Choroid plexus epithelial cell (primary cell): Measurements from ENCODE around the gene GK.

Source experiments
- DNase-seq: peaks from one replicate; pipeline ENCODE4 v3.0.0-alpha.2; 2010; ENCODE audit warnings: low read depth
- H3K4me3 ChIP-seq: 2 replicates; pipeline ENCODE4 v1.5.1; 2011; ENCODE audit warnings: low read depth, mild to moderate bottlenecking, control low read depth, low read length, moderate library complexity
- CTCF ChIP-seq: conservative IDR thresholded peaks from 2 replicates; pipeline ENCODE4 v1.5.1; 2011; ENCODE audit warnings: low read depth, mild to moderate bottlenecking, control low read depth, inconsistent platforms, low read length, moderate library complexity

Gene GK

GRCh38 chrX:30653415-30654131, at the start of gene GK:
TSS of gene GK (plus strand) at chrX:30653423. CDS start at chrX:30653538, 115 bp downstream.
- H3K4me3 ChIP-seq = peak within 1 kb of the TSS; percentile 74
- DNase-seq = no peak
- no peak for TF ChIP-seq CTCF

DNA sequence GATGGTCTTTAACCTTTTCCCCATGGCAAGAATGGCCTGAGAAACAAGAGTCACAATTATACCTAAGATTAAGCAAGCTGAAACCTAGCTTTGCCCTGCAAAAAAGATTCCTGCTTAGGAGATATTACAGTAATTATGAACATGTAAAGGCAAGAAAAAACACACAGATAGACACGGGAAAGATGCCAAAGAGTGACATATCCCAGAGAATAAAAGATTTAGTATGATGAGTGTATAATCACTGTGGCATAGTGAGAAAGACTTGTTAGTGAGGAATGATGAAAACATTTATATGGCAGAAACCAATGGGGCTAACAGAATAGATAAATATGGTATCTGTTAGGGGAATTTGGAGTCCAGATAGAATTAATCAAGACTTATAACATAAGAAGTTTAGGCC, 46.1 kb upstream of the GK start:
- no peak for DNase-seq
- no peak overlapping the region for H3K4me3 ChIP-seq
- no peak for TF ChIP-seq CTCF

DNA sequence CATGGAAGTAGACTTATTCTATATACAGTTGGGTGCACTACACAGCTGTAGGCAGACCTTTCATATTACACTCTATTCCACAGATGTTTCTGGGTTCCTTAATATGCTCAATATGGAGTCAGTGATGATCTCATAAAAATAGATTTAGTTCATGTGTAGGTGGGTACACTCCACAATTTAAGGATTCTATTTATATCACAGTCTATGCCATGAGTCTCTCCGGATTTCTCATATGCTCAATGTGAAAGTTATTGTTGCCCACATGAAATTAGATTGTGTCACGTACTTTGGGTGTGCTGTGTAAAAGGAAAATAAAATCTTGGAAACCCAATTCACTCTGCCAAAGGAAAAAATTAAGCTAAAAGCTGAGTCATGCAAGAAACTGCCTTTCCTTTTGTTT, 43.2 kb upstream of the GK start:
- no peak overlapping the region for H3K4me3 ChIP-seq
- no peak for DNase-seq
- TF ChIP-seq CTCF = no peak

GRCh38 chrX:30612250-30612655, 41.0 kb upstream of the GK start:
- no peak for DNase-seq
- no peak for TF ChIP-seq CTCF
- H3K4me3 ChIP-seq = no peak overlapping the region

GRCh38 chrX:30613721-30614120, 39.5 kb upstream of the GK start:
- no peak for TF ChIP-seq CTCF
- DNase-seq = no peak

GRCh38 chrX:30615229-30615628, 38.0 kb upstream of the GK start:
- no peak for DNase-seq

More at GRCh38 chrX:30613721-30614120, 39.5 kb upstream of the GK start:
- no peak overlapping the region for H3K4me3 ChIP-seq

More at GRCh38 chrX:30615229-30615628, 38.0 kb upstream of the GK start:
- TF ChIP-seq CTCF = no peak
- no peak overlapping the region for H3K4me3 ChIP-seq
